ENCODE results near the gene RASGEF1B. TPM values are rescaled to one million over a fixed set of nuclear protein-coding genes. Genes with fewer than 3 reads are reported as not detected.

Gene RASGEF1B
- polyA plus RNA-seq, 3 donors: 11.2 to 12.8 (median 12.2) TPM

DNA sequence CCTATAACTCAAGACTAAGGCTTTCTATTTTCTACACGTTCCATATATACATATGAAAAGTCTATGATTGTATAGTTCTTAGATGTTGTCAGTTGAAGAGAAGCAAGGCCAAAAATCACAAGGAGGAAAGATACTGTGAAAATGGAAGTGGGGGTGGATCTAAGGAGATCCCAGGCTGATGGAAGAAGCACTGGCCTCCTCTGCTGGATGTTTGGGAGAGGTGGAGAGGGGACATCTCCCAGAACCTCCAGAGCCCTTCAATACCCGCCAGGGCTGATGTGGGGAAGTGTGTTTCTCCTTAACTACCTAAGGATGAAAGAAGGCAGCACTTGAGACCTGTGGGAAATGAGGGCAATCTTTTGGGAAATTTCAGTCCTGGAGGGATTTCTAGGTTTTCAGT lies 67.4 kb downstream of the RASGEF1B start:
- no peak for DNase-seq (ENCODE audit: low read depth in 3 of 3, low spot score in 2 of 3)

DNA sequence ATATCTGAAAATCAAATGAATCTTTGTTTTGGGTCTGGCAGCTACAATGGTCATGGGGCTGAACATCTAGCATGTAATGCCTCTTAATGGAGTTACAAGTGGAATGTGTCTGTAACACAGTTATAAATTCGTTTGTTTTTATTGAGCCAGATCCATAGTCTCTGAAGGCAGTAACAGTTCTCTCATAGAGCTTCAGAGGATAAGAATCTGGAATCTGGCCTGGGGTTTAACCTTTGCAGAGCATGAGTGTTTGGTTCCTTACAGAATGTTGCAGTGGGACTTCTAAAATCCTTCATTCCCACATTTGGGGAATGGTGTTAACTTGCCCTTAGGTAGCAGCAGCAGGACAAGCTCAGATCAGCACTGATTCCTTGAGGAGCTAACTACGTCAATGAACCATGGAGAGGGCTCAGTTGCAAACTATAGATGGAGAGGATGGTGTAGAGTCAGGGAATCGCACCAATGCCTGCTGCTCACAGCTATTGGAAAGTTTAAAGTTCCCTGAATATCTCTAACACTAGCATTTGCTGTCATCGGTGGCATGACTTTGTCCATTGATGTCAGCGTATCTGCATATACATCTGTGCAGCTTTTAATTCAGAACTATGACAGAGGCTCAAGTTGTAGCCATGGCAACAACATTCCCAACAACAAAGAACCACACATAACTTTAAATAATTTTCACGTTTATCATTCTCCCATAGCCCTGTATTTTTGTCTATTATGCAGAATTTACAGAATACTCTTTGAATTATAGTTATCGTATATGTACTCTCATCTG lies 72.2 kb downstream of the RASGEF1B start:
- DNase-seq (ENCODE audit: low read depth in 3 of 3, low spot score in 2 of 3): no peak

DNA sequence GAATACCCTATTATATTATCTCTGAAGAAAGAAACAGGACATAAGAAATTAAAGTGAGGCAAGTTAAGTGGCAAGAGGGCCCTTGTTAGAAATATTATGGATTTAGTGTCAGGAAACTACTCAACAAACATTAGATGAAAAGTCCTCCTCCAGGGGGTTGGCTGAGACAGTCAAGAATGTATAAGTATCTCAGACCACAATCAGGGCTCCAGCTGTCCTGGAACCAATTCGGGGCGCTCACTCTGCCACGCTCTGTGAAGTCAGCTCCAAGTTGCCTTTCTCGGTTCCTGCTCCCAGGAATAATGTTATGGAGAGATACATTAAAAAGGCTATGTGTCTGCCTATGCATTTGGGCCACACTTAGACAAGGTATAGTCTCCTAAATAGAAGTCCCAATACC lies 73.3 kb downstream of the RASGEF1B start:
- DNase-seq (ENCODE audit: low read depth in 3 of 3, low spot score in 2 of 3): no peak

DNA sequence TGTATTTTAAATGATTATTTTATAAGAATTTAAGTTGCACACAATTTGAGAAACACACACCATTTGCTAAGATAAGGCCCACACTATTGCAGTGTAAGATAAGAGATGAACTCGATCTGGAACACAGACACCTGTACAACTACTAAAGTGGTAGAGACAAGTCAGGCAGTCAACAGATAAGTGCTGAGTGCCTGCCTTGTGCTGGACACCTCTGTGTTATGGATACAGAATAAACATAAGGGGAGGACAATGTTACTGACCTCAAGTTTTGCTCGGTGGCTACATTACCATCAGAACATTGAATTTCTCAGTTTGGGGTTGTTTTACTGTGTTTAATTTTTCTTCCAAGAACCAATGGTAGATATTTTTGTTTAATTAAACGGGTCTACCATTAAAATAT lies 74.1 kb downstream of the RASGEF1B start:
- DNase-seq (ENCODE audit: low read depth in 3 of 3, low spot score in 2 of 3): no peak

DNA sequence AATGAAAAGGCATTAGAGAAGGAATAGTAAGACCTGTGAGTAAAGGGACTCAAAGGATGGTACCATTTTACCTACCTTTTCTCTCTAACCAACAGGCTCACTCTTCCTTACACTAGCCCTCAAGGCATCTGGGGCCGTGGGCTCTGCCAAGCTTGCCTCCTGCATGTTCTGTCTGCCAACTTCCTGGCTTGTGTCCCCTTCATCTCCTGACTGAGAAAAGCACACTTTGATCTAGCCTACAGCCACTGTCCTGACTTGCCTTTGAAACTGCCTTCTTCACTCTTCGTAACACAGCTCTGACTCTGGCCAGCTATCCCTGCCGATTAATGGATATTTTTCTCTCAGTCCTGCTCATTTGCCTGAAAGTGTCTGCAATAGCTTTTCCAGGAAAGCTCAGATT lies 76.5 kb downstream of the RASGEF1B start:
- DNase-seq (ENCODE audit: low read depth in 3 of 3, low spot score in 2 of 3): no peak

DNA sequence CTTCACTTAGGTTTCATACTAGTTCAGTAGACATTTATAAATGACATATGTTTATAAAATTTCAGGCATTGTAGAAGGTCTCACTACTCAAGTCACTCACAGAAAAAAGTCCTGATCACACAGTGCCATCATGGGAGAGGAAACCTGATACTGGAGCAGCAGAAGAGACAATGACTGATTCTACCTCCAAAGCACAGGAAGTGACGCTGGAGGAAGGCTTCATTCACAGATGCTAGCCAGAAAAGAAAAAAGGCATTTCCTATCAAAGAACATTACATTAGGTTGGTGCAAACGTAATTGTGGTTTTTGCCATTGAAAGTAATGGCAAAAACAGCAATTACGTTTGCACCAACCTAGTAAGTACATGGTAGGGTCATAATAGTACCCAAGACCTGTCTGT lies 79.5 kb downstream of the RASGEF1B start:
- DNase-seq (ENCODE audit: low read depth in 3 of 3, low spot score in 2 of 3): no peak

DNA sequence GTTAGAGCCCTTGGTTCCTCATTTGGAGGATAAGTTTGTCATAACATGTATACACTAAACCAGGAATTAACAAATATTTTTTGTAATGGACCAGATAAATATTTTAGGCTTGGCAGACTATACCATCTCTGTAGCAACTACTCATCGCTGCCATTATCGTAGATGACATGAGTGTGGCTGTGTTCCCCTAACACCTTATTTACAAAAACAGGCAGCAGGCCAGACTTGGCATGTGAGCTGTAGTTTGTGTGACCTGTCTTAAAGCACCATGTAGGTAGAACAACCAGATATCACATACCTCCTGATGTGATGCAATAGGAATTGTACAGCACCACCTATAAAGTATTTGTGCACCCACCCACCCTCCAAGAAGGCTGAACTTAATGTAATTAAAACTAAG lies 82.0 kb downstream of the RASGEF1B start:
- no peak for DNase-seq (ENCODE audit: low read depth in 3 of 3, low spot score in 2 of 3)

DNA sequence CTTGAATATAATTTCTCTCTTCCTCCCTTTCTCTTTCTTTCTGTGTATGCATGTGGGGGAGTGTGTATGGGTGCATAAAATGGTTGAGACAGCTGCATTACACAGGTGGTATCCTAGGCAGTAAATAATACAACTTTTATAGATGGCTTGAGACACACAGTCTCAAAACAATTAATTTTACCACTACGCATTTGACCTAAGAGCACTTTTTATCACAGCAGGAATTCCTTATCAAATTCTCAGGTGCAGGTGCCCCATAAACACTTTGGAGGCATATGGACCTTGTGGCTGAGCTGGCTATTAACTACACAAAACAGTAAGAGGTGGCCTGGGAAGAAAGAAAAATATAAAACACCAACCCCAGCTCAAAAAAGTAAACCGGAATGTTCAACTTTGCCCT lies 91.3 kb downstream of the RASGEF1B start:
- DNase-seq (ENCODE audit: low read depth in 3 of 3, low spot score in 2 of 3): no peak

DNA sequence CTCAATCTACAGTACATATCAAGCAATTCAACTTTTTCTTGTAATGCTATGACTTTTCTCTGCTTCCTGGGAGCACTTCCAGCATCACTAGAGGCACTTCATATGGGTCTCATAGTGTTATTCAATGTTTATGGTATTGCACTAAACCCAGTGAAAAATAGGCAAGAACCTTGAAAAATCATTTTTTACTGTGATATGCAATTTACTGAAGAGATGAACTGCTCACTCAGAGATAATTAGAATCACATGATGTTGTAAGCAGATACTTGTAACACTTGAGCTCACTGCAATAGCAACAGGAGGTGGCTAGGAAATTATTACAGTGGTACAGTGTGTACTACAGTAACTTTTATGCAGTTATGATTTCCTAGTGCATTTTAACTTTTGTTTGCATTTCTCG lies 93.3 kb downstream of the RASGEF1B start:
- DNase-seq (ENCODE audit: low read depth in 3 of 3, low spot score in 2 of 3): no peak

DNA sequence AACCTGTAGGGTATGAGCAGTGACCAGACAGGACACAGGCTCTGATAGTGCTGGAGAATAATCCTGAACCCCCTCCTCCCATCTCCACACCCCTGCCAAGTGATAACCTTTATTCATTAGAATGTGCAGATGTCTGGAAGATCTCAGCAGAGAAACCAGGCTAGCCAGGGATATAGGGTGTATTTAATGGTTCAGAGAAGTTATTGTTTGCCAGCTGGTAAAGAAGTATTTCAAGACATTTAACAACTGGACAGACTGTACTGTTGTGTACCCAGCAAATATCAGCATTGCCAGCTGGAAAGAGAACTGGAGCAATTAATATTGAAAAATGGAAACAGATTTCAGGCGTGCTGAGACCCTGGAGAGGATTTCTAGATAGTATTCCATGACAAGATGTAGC lies 94.5 kb downstream of the RASGEF1B start:
- no peak for DNase-seq (ENCODE audit: low read depth in 3 of 3, low spot score in 2 of 3)

DNA sequence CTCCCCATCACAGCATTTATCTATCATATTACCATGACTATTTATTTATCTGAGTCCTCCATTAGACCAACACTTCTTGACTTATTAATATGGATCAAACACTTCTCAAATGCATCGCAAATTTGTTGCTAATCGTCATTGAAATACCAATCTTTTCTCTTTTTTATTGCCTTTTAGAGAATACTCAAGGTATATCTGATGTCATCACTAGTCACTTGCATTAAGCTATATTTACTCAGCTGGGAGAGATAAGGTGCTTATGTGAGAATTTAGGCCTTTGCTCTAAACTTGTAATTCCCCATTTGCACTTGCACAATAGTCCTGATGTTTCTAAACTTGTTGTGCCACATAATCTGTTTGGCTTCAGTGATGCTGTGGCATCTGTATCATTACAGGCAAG lies 95.0 kb downstream of the RASGEF1B start:
- no peak for DNase-seq (ENCODE audit: low read depth in 3 of 3, low spot score in 2 of 3)

Measured in right renal cortex interstitium (tissue), 3 donors.